GM21825 (cell line): Measurements from ENCODE around the gene MAP3K9.
"Not testable (repeated sequence)": the region's sequence is repeated elsewhere in the genome, so short reads cannot be mapped to it uniquely, and the experiment has no call there.

Experiments
- ATAC-seq: cut with Tn5 transposase; IDR thresholded peaks from one replicate; pipeline ENCODE4 v1.9.1; 2021; ENCODE audit warnings: mild to moderate bottlenecking, moderate library complexity; ENCODE audit not compliant: unreplicated experiment

MAP3K9 gene

DNA sequence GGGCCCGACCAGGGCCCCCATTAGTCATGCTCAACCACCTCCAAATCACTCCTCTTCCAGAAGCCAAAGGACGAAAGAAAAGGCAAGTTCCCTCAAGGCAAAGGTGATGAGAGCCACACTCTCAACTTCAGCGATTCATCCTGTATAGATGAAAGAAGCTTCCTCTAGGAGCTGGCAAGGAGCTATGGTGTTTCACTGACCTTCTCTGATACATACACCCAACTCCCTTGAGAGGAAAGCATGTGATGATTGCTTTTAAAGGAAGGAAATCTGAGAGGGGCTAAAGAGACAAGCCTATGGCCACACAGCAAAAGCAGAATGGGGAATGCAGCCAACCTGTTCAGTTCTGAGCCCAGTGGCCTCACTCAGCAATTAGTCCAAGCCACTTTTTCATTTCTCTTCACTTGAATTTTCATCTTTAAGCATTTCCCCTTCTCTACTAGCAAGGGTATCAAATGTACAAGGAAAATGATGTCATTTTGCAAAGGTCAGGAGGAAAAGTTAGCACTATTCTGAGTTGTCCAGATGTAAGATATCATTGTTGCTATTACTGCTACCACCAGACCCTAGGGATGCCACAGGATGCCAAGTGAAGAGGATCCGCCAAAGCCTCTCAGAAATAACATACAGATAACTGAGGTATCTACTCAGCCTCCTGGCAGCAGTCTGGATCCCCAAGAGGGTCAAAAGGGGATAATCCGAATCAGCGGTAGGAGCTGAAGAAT lies 82.5 kb downstream of the MAP3K9 start:
- no peak for ATAC-seq

DNA sequence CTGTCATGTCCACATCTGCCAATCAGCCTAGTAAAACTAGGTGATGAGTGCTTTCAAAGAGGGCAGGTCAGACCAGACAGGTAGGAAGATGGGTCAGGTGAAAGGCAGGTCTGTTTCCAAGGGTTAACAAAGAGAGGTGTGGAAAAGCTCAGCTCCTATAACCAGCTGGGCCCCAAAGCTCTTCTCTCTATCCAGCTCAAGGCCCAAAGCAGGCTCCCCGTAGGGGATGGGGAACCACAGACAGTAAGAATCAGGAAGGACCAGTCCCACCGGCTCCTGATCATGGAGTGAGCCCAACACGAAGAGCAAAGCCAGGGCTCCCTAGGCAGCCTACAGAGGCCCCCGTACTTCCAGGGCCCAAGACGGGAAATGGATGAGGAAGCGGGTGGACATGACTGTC lies 84.4 kb downstream of the MAP3K9 start:
- ATAC-seq: no peak

GRCh38 chr14:70724110-70724509 lies 85.2 kb downstream of the MAP3K9 start:
- no peak for ATAC-seq

DNA sequence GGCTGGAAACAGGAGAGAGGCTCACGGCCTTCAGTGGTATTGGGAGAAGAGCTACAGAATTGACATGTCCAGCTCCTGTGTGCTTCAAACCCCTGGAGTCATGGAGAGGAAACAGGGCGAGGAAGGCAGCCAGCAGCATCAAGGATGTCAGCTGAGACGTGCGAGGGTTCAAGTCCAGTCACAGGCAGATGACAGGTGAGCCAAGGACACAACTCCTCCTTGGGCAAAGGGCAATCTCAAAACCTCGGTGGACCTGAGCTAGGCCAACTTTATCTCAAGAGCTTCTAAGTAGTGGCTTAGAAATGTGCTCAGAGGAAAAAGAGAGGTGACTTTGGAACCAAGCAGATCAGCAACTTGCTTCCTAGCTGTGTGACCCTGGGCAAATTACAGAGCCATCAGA lies 86.0 kb downstream of the MAP3K9 start:
- no peak for ATAC-seq

DNA sequence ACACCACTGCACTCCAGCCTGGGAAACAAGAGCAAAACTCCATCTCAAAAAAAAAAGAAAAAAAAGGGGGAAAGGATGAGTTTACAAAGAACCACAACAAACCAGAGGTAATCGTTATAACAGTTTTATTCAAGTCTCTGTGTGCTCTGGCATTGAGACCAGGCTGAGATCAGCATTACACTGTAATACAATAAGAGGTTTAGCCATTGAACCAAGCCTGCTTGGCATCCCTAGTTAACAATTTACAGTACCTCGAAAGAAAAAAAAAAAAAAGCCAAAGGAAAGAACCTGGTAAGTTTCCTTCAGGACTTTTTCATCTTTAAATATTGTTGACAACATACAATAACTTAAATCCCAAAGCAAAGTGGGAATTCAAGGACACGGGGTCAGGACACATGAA lies 86.9 kb downstream of the MAP3K9 start:
- ATAC-seq: no peak

DNA sequence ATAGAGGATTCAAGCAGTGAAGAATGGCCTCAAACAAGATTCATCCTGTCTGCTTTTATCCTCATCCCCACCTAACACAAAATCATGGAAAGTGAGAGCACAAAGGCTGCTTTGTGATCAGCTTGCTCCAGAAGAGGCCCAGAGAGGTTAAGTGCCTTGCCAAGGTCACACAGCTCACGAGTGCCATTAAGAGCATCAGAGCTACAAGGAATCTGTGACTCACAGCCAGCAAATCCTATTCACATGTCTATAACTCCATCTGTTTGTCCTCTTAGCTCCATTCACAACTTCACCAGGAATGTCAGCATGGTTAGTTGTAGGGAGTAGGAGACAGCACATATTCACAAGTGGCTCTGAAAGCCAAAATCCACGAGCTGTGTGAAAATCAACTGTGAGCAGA lies 87.8 kb downstream of the MAP3K9 start:
- no peak for ATAC-seq

DNA sequence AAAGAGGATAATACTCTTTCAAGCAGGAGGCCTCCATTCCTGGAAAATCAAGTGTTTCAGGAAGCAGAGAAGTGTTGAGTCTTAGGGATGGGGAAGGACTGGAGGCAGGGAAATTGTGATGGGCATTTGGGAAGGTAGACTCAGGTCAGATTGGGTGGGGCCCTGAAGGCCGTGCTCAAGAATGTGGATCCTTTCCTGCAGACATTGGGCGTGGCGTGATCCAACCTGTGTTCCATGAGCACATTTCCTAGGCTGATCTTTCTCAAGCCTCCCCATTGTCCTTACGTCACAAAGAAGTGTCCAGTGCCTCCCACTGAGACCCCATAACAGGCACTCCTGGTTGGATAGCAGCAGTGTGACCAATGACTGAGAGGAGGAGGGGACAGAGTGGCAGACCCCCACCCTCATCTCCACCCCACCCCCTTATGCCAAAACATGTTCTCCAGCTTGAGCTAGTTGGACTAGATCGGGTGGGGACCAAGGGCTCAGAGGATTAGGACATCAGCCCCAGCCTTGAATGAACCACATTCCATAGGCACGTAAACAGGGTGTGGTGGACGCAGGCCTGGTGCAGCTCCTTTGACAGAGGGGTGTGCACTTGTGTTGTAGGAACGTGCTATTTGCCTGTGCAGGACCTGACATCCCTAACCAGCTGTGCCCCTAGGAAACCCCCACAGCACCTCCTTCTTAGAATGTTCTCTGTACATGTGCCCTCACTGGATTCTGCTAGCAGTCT lies 90.8 kb downstream of the MAP3K9 start:
- no peak for ATAC-seq

- ATAC-seq: no peak
Observed at GRCh38 chr14:70716958-70717357, 92.4 kb downstream of the MAP3K9 start.

DNA sequence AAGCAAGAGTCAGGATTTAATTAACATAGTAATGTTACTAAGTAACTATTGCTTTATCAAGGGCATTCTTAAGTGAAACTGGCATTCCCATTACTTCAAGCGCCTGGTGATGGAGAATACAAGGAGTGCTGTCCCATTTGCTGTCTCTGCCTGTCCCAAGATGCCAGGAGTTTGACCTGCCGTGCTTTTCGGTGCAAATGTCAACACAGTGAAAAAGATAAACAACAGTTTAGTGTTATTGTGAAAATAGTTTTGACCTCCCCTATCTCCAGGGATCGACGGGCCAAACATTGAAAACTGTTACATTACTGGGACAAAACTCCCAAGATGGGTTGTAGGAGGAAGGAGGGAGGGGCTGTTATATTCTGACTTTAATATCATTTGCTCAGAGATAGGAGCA lies 92.8 kb downstream of the MAP3K9 start:
- ATAC-seq: no peak

- ATAC-seq: no peak
Observed at GRCh38 chr14:70714055-70714550, 95.2 kb downstream of the MAP3K9 start.

DNA sequence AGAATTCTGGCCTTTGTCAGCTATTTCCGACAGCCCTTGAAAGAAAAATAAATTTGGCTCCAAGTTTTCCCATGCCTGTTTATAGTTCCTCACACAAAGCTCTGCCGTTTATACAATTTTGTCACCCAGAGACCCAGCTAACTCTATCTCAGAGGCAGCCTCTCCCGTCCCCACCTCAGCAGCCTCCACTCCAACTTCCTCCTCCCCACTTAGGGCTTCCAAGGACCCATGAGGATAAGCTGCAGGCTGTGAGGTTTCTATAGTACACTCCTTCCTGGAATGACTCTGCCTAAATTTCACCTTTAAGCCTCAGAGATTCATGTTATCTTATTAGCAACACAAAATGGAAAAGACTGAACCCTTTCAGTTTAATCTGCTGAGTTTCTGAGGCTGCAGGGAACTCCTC lies 95.8 kb downstream of the MAP3K9 start:
- no peak for ATAC-seq

- no peak for ATAC-seq
Observed at GRCh38 chr14:70713096-70713495, 96.2 kb downstream of the MAP3K9 start.

GRCh38 chr14:70711451-70711850 lies 97.9 kb downstream of the MAP3K9 start:
- ATAC-seq: no peak

- no peak for ATAC-seq
Observed at GRCh38 chr14:70709726-70710382, 99.5 kb downstream of the MAP3K9 start.

- no peak for ATAC-seq
Observed at GRCh38 chr14:70708717-70709570, 100.4 kb downstream of the MAP3K9 start.

GRCh38 chr14:70707138-70708038 lies 101.9 kb downstream of the MAP3K9 start:
- ATAC-seq: peak; percentile 84

DNA sequence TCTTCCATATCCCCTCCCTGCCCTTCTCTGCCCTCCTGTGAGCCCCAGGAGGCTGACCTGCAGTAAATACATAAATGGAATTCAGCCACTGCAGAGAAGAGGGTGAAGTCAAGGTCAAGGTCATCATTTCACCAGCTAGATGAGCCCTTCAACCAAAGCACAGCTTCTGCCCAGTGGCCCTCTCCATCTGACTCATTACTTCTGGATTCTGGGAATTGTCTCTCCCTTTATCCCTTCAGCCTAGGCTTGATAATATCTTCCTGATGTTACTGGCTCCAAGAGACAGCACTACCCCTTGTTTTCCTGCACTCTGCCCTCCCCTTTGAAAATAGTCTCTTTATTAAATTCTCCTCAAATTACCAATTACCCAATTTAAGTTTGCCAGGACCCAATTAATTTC lies 103.1 kb downstream of the MAP3K9 start:
- no peak for ATAC-seq

DNA sequence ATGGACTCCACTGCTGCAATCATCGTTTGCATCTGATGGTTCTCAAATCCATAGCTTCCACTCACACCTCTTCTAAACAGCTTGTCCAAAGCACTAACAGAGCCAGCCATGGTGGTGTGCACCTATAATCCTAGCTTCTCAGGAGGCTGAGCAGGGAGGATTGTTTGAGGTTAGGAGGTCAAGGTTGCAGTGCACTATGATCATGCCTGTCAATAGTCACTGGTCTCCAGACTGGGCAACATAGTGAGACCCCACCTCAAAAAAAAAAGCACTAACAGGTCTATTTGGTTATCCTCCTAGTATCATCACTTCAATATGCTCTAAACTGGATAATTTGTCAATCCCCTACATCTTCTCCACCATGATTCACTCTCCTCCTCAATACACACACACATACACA lies 104.4 kb downstream of the MAP3K9 start:
- no peak for ATAC-seq

GRCh38 chr14:70703621-70704168 lies 105.6 kb downstream of the MAP3K9 start:
- ATAC-seq: not testable (repeated sequence)

DNA sequence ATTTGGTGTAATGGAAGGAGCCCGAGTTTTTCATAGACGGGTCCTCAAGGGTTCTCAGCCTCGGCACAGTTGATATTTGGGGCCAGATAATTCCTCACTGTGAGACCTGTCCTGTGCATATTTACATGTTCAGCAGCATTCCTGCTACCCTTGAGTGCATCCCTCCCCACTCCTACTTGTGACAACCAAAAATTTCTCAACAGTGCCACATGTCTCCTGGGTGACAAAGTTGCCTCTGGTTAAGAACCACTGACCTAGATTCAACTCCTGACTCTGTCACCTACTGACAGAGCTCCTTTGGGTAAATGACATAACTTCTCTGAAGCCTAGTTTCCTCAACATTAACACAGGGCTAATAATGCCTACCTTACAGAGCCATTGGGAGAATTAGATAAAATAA lies 107.2 kb downstream of the MAP3K9 start:
- ATAC-seq: no peak
